GM12878 (cell line): ENCODE data around the gene HEXIM2. TPM values are rescaled to one million over a fixed set of nuclear protein-coding genes. Genes with fewer than 3 reads are reported as not detected.

Experiments used
- BHLHE40 ChIP-seq, 2 experiments: fragments of 450-650 bp in 1 of 2; IDR thresholded peaks; 2 replicates each; pipeline ENCODE4 v1.6.1; 2011 to 2017; ENCODE audit warnings: low read depth in 2 of 2, borderline replicate concordance in 1 of 2, improper control_type of control experiment in 1 of 2, low read length in 1 of 2, mild to moderate bottlenecking in 1 of 2
- BRCA1 ChIP-seq: IDR thresholded peaks from 2 replicates; pipeline ENCODE4 v1.6.1; 2011; ENCODE audit warnings: low read depth, low read length, improper control_type of control experiment
- CHD1 ChIP-seq: IDR thresholded peaks from 2 replicates; pipeline ENCODE4 v1.6.1; 2012; ENCODE audit warnings: low read depth, low read length, improper control_type of control experiment
- CHD2 ChIP-seq: IDR thresholded peaks from 2 replicates; pipeline ENCODE4 v1.6.1; 2011; ENCODE audit warnings: low read depth, low read length, improper control_type of control experiment, borderline replicate concordance
- CREB1 ChIP-seq: IDR thresholded peaks from 2 replicates; pipeline ENCODE4 v1.6.1; 2012; ENCODE audit warnings: low read depth, mild to moderate bottlenecking, inconsistent platforms
- E4F1 ChIP-seq: fragments of 450-650 bp; IDR thresholded peaks from 2 replicates; pipeline ENCODE4 v1.6.1; 2018; ENCODE audit warnings: borderline replicate concordance, mild to moderate bottlenecking; ENCODE audit not compliant: partially characterized antibody
- FOS ChIP-seq: IDR thresholded peaks from 3 replicates; pipeline ENCODE4 v1.6.1; 2011; ENCODE audit warnings: borderline replicate concordance; ENCODE audit not compliant: insufficient read length; ENCODE audit errors: extremely low read depth
- GABPA ChIP-seq: IDR thresholded peaks from 2 replicates; pipeline ENCODE4 v1.6.1; 2014; ENCODE audit warnings: antibody characterized with exemption, low read depth, mild to moderate bottlenecking, inconsistent platforms
- HDAC6 ChIP-seq: fragments of 200-600 bp; sonication (generic); IDR thresholded peaks from one replicate; pipeline ENCODE4 v1.8.0; 2017; ENCODE audit warnings: antibody characterized with exemption; ENCODE audit not compliant: unreplicated experiment
- KLF5 ChIP-seq: fragments of 450-650 bp; IDR thresholded peaks from 2 replicates; pipeline ENCODE4 v1.6.1; 2014; ENCODE audit warnings: mild to moderate bottlenecking; ENCODE audit not compliant: partially characterized antibody
- LARP7 ChIP-seq: fragments of 450-650 bp; IDR thresholded peaks from 2 replicates; pipeline ENCODE4 v1.6.1; 2017; ENCODE audit warnings: mild to moderate bottlenecking
- MAX ChIP-seq: IDR thresholded peaks from 2 replicates; pipeline ENCODE4 v1.6.1; 2012; ENCODE audit warnings: low read depth, low read length, improper control_type of control experiment
- MEF2B ChIP-seq: fragments of 450-650 bp; IDR thresholded peaks from 2 replicates; pipeline ENCODE4 v1.6.1; 2018; ENCODE audit warnings: mild to moderate bottlenecking, moderate library complexity; ENCODE audit not compliant: partially characterized antibody, poor library complexity, severe bottlenecking
- NFYA ChIP-seq: IDR thresholded peaks from 2 replicates; pipeline ENCODE4 v1.6.1; 2011; ENCODE audit warnings: low read depth, mild to moderate bottlenecking, low read length, improper control_type of control experiment, borderline replicate concordance
- NRF1 ChIP-seq: conservative IDR thresholded peaks from 2 replicates; pipeline ENCODE4 v1.6.1; 2011; ENCODE audit warnings: mild to moderate bottlenecking, low read depth, low read length, improper control_type of control experiment
- POLR2A ChIP-seq: IDR thresholded peaks from 2 replicates; pipeline ENCODE4 v1.6.1; 2011; ENCODE audit warnings: low read depth, mild to moderate bottlenecking, low read length
- POLR2AphosphoS5 ChIP-seq: IDR thresholded peaks from 2 replicates; pipeline ENCODE4 v1.6.1; 2011; ENCODE audit warnings: mild to moderate bottlenecking, low read length, inconsistent platforms
- RAD51 ChIP-seq: fragments of 450-650 bp; IDR thresholded peaks from 2 replicates; pipeline ENCODE4 v1.6.1; 2016; ENCODE audit warnings: moderate library complexity, mild to moderate bottlenecking, inconsistent platforms
- RBBP5 ChIP-seq: fragments of 200-600 bp; sonication (generic); conservative IDR thresholded peaks from 2 replicates; pipeline ENCODE4 v1.6.1; 2016
- RCOR1 ChIP-seq: conservative IDR thresholded peaks from 2 replicates; pipeline ENCODE4 v1.6.1; 2012; ENCODE audit warnings: low read depth, low read length, improper control_type of control experiment
- RUNX3 ChIP-seq: IDR thresholded peaks from 2 replicates; pipeline ENCODE4 v1.6.1; 2012; ENCODE audit warnings: low read length, inconsistent platforms
- SIN3A ChIP-seq: IDR thresholded peaks from 2 replicates; pipeline ENCODE4 v1.6.1; 2012; ENCODE audit warnings: low read depth, low read length, improper control_type of control experiment
- SMAD1 ChIP-seq: fragments of 450-650 bp; IDR thresholded peaks from 2 replicates; pipeline ENCODE4 v1.6.1; 2018; ENCODE audit warnings: mild to moderate bottlenecking, low read depth; ENCODE audit not compliant: partially characterized antibody
- STAT1 ChIP-seq: fragments of 450-650 bp; conservative IDR thresholded peaks from 2 replicates; pipeline ENCODE4 v1.6.1; 2014; ENCODE audit warnings: antibody characterized with exemption, mild to moderate bottlenecking
- STAT3 ChIP-seq: IDR thresholded peaks from 2 replicates; pipeline ENCODE4 v1.6.1; 2011; ENCODE audit warnings: low read depth, low read length, improper control_type of control experiment
- ZBTB4 ChIP-seq: fragments of 450-650 bp; formaldehyde crosslinking; IDR thresholded peaks from 2 replicates; pipeline ENCODE4 v1.4.0; 2022; ENCODE audit warnings: mild to moderate bottlenecking, moderate library complexity
- ZNF207 ChIP-seq: fragments of 450-650 bp; IDR thresholded peaks from 2 replicates; pipeline ENCODE4 v1.6.1; 2014; ENCODE audit warnings: antibody characterized with exemption, mild to moderate bottlenecking, borderline replicate concordance
- polyA plus RNA-seq, 11 experiments: library from polyadenylated mRNA; depleted of rRNA in 4 of 11; unstranded in 6 of 11; stranded (reverse) in 5 of 11; fragments of >200 nt; fragmentation: Nextera tagmentation in 4 of 11; fragmentation: Illumina TruSeq in 1 of 11; extraction: Ambion mirVana in 4 of 11; extraction: Trizol in 1 of 11; gene quantifications; 1 replicate in 1 of 11; 2 replicates in 10 of 11; pipeline versions ENCODE4 v1.2.1 to v1.2.3, GENCODE V29; 2011 to 2016; ENCODE audit warnings: inconsistent platforms in 2 of 11, missing spikeins in 2 of 11, low read depth in 1 of 11
- total RNA-seq, 4 experiments: library from RNA; depleted of rRNA in 3 of 4; stranded (reverse); fragments of >200 nt in 3 of 4; fragmentation: Illumina TruSeq in 1 of 4; extraction: Trizol in 1 of 4; gene quantifications; 2 replicates each; pipeline versions ENCODE4 v1.2.1 to v1.2.3, GENCODE V29; 2013 to 2021

HEXIM2 gene
- total and polyA plus RNA-seq, 10 of the 15 experiments (the other 5 are each of a cell fraction or from before 2014, with no cell fraction given) = 0.10 to 10.3 (median 6.4) TPM

GRCh38 chr17:45161288-45162024, at the start of gene HEXIM2 (continued):
- TF ChIP-seq SMAD1 = peak; percentile 75
- TF ChIP-seq FOS = peak; percentile 52
- peak; percentile 53; the same call in 1 of the 2 replicates for TF ChIP-seq SIN3A
- TF ChIP-seq RCOR1 = no peak
- peak; percentile 95 for TF ChIP-seq POLR2A
- TF ChIP-seq STAT1 = 0 out of 2 replicates have a peak, but pooled peaks have one; percentile 34
- peak; percentile 95 for TF ChIP-seq POLR2AphosphoS5
- no peak for TF ChIP-seq BRCA1
- peak; percentile 59; the same call in 1 of the 2 replicates for TF ChIP-seq GABPA
- no peak for TF ChIP-seq ZBTB4 (CRISPR knock-in tag)
- peak; percentile 64 for TF ChIP-seq E4F1
- TF ChIP-seq HDAC6 = peak; percentile 66
- peak; percentile 89; the same call in 1 of the 2 replicates for TF ChIP-seq CHD1
- TF ChIP-seq CHD2 = peak; percentile 98
- peak; percentile 92 for TF ChIP-seq NRF1
- peak; percentile 91 for TF ChIP-seq KLF5
- no peak for TF ChIP-seq RAD51
- TF ChIP-seq RBBP5 = no peak
- TF ChIP-seq LARP7 = peak; percentile 88
- peak; percentile 7 for TF ChIP-seq MEF2B
- TF ChIP-seq STAT3 = no peak
- TF ChIP-seq MAX = no peak
- TF ChIP-seq CREB1 = peak; percentile 90
- TF ChIP-seq NFYA = peak; percentile 53
- peak in 1 of 2 experiments; percentile 36; a peak in 3 of 4 replicates for TF ChIP-seq BHLHE40 (IDR thresholded peaks at IDR 0.05; ENCODE audit: borderline replicate concordance in 1 of 2, low read depth in 2 of 2, low read length in 1 of 2)
- TF ChIP-seq ZNF207 = peak; percentile 92
- peak; percentile 56 for TF ChIP-seq RUNX3
